AG04450 (cell line): ENCODE results near the gene FAM131A. TPM values are rescaled to one million over a fixed set of nuclear protein-coding genes. Genes with fewer than 3 reads are reported as not detected.

Source experiments
- CTCF ChIA-PET: fragments of 300-600, 350-600 bp; formaldehyde crosslinking; extraction: SDS; loops from one replicate; lab custom pipeline; 2022; ENCODE audit warnings: antibody characterized with exemption, inconsistent platforms; lab: Charles Lee
- POLR2A ChIA-PET: fragments of 350-600 bp; formaldehyde crosslinking; extraction: SDS; loops from one replicate; lab custom pipeline; 2021; ENCODE audit warnings: antibody characterized with exemption, inconsistent platforms; lab: Yijun Ruan, JAX
- DNase-seq: peaks from one replicate; pipeline ENCODE4 v3.0.0-alpha.2; 2011; ENCODE audit warnings: low read depth, low spot score
- H3K27ac ChIP-seq: one replicate; pipeline ENCODE4 v1.5.1; 2012; ENCODE audit warnings: low read depth, low read length, control low read depth
- H3K27me3 ChIP-seq: one replicate; pipeline ENCODE4 v1.6.0; 2012; ENCODE audit warnings: low read length; ENCODE audit not compliant: control insufficient read depth, insufficient read depth
- H3K4me3 ChIP-seq: 2 replicates; pipeline ENCODE4 v1.5.1; 2011; ENCODE audit warnings: mild to moderate bottlenecking, low read depth, low read length, control low read depth
- H3K9me3 ChIP-seq: 2 replicates; pipeline ENCODE4 v1.5.1; 2012; ENCODE audit warnings: low read length; ENCODE audit not compliant: control insufficient read depth, insufficient read depth
- polyA plus RNA-seq: library from polyadenylated mRNA; depleted of rRNA; stranded (reverse); fragments of >200 nt; gene quantifications from 2 replicates; pipeline ENCODE4 v1.2.3, GENCODE V29; 2011
- TF ChIP-seq, protein P1 (sequence below): IDR thresholded peaks from 2 replicates; pipeline ENCODE4 v1.5.1; 2011; ENCODE audit warnings: low read depth, low read length, control low read depth, inconsistent platforms

Gene FAM131A
- polyA plus RNA-seq, 1 experiment: 8.5 TPM

DNA sequence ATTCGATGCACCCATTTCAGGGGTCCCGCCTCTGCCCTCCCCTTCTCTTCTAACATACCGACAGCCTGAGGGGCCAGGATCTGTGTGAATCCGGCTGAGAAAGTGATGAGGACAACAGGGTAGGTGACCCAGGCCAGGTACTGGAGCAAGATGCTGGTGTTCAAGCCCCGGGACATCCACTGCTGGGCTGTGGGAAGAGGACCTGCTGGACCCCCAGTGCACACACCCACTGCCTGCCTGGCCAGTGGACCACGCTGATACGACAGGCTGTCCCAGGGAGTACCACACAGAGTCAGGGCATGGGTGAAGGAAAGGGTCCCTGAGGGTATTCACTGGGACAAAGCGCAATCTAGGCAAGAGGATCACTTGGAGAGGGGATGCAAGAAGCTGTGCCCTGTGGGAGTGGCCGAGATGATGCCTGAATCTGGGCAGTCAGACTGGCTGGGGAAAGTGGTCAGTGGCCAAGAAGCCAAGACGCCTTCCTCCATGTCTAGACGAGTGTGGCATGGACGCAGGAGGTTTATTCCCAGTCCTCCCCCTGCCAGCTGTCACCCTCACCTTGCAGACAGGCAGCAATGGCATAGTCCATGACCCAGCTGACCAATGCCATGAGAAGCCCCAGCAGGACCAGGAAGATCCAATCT is 20.8 kb downstream of the FAM131A start:
- DNase-seq: no peak
- Histone ChIP-seq H3K4me3 (no peak overlapping the region), H3K27ac (no peak overlapping the region), H3K27me3 (no peaks in the 10 kb centered on the region), H3K9me3 (no peaks in the 10 kb centered on the region)
- CTCF ChIA-PET: interaction anchor here (0.6 to 0.9 kb wide), 2 partner anchors 14 to 163 kb away, joined by 3 to 4 read pairs; no protein-coding TSS in a partner anchor
- POLR2A ChIA-PET: no interaction called here
- TF ChIP-seq, protein P1, sequence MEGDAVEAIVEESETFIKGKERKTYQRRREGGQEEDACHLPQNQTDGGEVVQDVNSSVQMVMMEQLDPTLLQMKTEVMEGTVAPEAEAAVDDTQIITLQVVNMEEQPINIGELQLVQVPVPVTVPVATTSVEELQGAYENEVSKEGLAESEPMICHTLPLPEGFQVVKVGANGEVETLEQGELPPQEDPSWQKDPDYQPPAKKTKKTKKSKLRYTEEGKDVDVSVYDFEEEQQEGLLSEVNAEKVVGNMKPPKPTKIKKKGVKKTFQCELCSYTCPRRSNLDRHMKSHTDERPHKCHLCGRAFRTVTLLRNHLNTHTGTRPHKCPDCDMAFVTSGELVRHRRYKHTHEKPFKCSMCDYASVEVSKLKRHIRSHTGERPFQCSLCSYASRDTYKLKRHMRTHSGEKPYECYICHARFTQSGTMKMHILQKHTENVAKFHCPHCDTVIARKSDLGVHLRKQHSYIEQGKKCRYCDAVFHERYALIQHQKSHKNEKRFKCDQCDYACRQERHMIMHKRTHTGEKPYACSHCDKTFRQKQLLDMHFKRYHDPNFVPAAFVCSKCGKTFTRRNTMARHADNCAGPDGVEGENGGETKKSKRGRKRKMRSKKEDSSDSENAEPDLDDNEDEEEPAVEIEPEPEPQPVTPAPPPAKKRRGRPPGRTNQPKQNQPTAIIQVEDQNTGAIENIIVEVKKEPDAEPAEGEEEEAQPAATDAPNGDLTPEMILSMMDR: no peak

DNA sequence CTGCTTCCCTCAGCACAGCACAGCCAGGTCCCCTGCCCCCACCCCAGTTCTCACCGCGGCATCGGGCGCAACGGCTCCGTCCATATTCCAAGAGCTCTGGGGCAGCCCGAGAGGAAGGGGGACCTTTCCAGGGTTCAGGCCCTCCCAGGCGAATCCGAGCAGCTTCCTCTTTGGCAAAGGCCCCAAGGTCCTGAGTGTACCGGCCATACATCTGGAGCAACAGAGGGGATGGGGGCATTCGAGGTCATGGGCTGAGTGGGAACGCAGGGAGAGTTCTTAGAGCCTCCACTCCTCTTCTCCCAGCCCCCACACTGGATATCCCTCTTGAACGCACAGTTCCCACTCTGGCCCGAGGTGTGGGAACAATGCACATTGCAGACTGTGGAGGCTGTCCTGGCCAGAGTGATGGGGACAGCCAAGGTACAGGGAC is 21.5 kb downstream of the FAM131A start:
- CTCF ChIA-PET: interaction anchor here (0.6 to 1.5 kb wide), 3 partner anchors 13 to 162 kb away, joined by 3 to 4 read pairs (median 3); no protein-coding TSS in a partner anchor
- POLR2A ChIA-PET: no interaction called here
- Histone ChIP-seq H3K9me3 (no peaks in the 10 kb centered on the region), H3K27me3 (no peaks in the 10 kb centered on the region), H3K4me3 (no peak overlapping the region), H3K27ac (no peak overlapping the region)
- no peak for DNase-seq
- TF ChIP-seq, protein P1: no peak

DNA sequence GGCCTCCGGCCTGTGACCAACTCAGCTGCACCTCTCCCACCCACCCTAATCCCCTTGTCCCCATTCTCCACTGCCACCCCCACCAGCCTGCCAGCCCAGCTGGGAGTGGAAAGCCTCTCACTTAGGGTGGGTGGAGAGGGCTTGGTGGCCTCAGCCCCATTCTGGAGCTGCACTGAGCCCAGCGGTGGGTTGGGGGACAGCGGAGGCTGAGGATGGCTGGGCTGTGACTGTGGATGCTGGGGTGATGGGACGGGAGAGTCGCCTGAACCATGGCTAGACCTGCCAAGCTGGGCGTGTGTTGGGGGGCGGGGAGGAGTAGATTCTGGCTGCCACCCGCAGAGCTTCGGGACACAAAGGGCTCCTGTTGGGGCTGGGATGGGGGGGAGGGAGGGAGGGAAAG is 22.2 kb downstream of the FAM131A start:
- Histone ChIP-seq H3K9me3 (no peaks in the 10 kb centered on the region), H3K27me3 (no peaks in the 10 kb centered on the region), H3K27ac (no peak overlapping the region), H3K4me3 (no peak overlapping the region)
- DNase-seq: no peak
- TF ChIP-seq, protein P1: no peak
- ChIA-PET CTCF (interaction anchor here (1.0 to 1.5 kb wide), 2 partner anchors 12 to 183 kb away, joined by 3 to 7 read pairs; no protein-coding TSS in a partner anchor), POLR2A (interaction anchor here (0.6 kb wide), 1 partner anchor 21 kb away, joined by 3 read pairs; no protein-coding TSS in a partner anchor)

DNA sequence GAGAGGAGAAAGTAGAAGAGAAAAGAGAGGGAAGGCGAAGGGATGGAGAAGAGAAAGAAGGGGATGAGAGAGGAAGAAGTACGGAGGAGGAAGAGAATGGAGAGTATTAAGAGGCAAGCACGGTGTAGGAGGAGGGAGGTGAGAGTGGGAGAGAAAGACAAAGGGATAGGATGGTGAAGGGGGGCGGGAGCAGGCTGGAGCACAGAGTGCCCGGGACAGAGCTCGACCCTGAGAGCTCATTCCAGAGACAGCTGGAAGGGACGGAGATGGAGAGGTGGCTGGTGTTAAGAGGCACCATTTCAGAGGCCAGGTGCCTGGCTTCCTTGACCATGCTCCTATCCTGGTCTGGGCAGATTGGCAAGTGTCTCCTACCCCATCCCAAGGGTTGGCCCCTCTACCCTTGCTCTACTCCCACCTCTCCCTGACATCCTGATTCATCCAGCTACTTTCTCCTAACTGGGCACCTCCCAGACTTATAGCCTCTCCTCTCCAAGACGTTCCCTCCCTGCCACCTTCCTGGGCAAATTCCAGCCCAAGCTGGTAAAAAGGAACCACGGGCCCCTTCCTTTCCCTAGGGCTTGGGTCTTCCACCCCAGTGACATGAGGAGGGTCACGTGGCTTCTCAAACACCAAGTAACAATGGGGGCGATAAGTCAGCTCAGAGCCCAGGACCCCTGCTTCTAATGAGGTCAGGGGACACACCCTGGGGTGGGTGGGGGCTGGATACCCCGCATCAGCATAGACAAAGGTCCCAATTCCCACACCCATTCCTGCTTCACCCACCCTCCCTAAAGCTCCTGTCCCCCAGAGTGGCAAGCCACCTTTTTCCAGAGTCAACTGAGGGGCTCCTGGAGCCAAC is 22.9 kb downstream of the FAM131A start:
- DNase-seq: no peak

More for the DNA sequence above, 22.9 kb downstream of the FAM131A start:
- Histone ChIP-seq H3K9me3 (no peaks in the 10 kb centered on the region), H3K4me3 (peak overlapping the region; percentile 81), H3K27ac (no peak overlapping the region), H3K27me3 (no peaks in the 10 kb centered on the region)
- TF ChIP-seq, protein P1: no peak
- POLR2A ChIA-PET: interaction anchor here (0.6 kb wide), 1 partner anchor 22 kb away, joined by 3 read pairs; no protein-coding TSS in a partner anchor
- CTCF ChIA-PET: interaction anchor here (0.7 to 1.5 kb wide), 3 partner anchors 11 to 182 kb away, joined by 3 to 7 read pairs (median 3); no protein-coding TSS in a partner anchor
